Vagina (tissue), 2 donors: ENCODE measurements around the gene PAPPA2. TPM values are rescaled to one million over a fixed set of nuclear protein-coding genes. Genes with fewer than 3 reads are reported as not detected.

Source experiments
- DNase-seq, 2 donors: peaks; one replicate each; pipeline ENCODE4 v3.0.0-alpha.2; 2017; ENCODE audit errors: extremely low spot score in 2 of 2
- H3K27ac ChIP-seq: fragments of 200-600 bp; sonication (generic); one replicate; pipeline ENCODE4 v1.5.1; 2019
- H3K27me3 ChIP-seq: fragments of 200-600 bp; sonication (generic); one replicate; pipeline ENCODE4 v1.5.1; 2019
- H3K36me3 ChIP-seq, 2 donors: fragments of 200-600 bp; sonication (generic); one replicate each; pipeline ENCODE4 v1.5.1; 2017 to 2019
- H3K4me1 ChIP-seq: fragments of 200-600 bp; sonication (generic); one replicate; pipeline ENCODE4 v1.5.1; 2019
- H3K4me3 ChIP-seq, 2 donors: fragments of 200-600 bp; sonication (generic); 1 replicate in 1 of 2; 2 replicates in 1 of 2; pipeline ENCODE4 v1.5.1; 2016 to 2019
- H3K9me3 ChIP-seq: fragments of 200-600 bp; sonication (generic); one replicate; pipeline ENCODE4 v1.5.1; 2019
- CTCF ChIP-seq, 3 experiments: fragments of 450-650 bp in 2 of 3; fragments of 200-600 bp in 1 of 3; sonication (generic) in 1 of 3; IDR thresholded peaks; one replicate each; pipeline ENCODE4 v1.5.1; 2017 to 2019; ENCODE audit warnings: antibody characterized with exemption in 3 of 3, mild to moderate bottlenecking in 2 of 3, moderate library complexity in 2 of 3
- POLR2A ChIP-seq, 2 donors: fragments of 450-650 bp; IDR thresholded peaks; one replicate each; pipeline ENCODE4 v1.6.1; 2017; ENCODE audit warnings: antibody characterized with exemption in 2 of 2, mild to moderate bottlenecking in 2 of 2, moderate library complexity in 2 of 2
- POLR2AphosphoS5 ChIP-seq, 2 donors: sonication (generic); formaldehyde crosslinking; IDR thresholded peaks; one replicate each; pipeline ENCODE4 v1.9.0; 2017; ENCODE audit warnings: antibody characterized with exemption in 2 of 2, mild to moderate bottlenecking in 2 of 2, low read depth in 1 of 2; ENCODE audit not compliant: insufficient read depth in 1 of 2
- intact Hi-C: fragments of 100-400 bp; cut with DNase I; formaldehyde crosslinking; loops from one replicate; pipeline ENCODE4 v1.15.1; 2023
- total RNA-seq: library from RNA; depleted of rRNA; stranded (reverse); fragments of >200 nt; gene quantifications from one replicate; pipeline ENCODE4 v1.2.3, GENCODE V29; 2016

The PAPPA2 gene
- total RNA-seq, 1 donor from 2014 or later: 0.25 TPM

GRCh38 chr1:176531921-176532897, 69.2 kb downstream of the PAPPA2 start:
- no peak overlapping the region for H3K27ac ChIP-seq
- no peaks in the 10 kb centered on the region for H3K4me1 ChIP-seq
- no peaks in the 10 kb centered on the region for H3K27me3 ChIP-seq
- DNase-seq: peak in 1 of 2 donors; percentile 56
- TF ChIP-seq POLR2AphosphoS5 (IDR thresholded peaks at IDR 0.05; ENCODE audit: insufficient read depth in 1 of 2, low read depth in 1 of 2): no peak
- no peaks in the 10 kb centered on the region for H3K9me3 ChIP-seq
- H3K4me3 ChIP-seq: no peak overlapping the region
- H3K36me3 ChIP-seq: no peaks in the 10 kb centered on the region
- intact Hi-C loops: no loop called here

DNA sequence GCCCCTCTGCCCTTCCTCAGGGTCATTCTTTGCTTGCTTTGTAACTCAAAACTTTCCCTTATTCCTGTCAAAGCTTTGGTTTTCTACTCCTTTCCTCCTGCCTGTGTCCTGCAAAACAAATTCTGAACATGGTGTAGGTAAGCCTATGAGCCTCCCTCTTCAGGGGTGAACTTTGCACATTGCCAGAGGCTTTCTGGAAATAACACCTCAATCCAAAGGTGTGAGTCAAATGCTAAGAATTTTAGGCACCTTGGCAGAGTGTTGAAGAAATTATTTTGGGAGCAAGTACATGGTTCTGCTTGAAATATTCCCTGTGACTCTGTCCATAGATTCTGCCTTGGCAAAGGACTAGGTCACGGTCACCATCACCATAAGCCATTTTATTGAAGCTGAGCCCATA, 70.0 kb downstream of the PAPPA2 start:
- Histone ChIP-seq H3K4me1 (no peaks in the 10 kb centered on the region), H3K36me3 (no peaks in the 10 kb centered on the region), H3K4me3 (no peak overlapping the region), H3K27me3 (no peaks in the 10 kb centered on the region), H3K9me3 (no peaks in the 10 kb centered on the region), H3K27ac (no peak overlapping the region)
- DNase-seq: no peak
- no peak for TF ChIP-seq POLR2A (IDR thresholded peaks at IDR 0.05)
- no peak for TF ChIP-seq CTCF (IDR thresholded peaks at IDR 0.05)
- no peak for TF ChIP-seq POLR2AphosphoS5 (IDR thresholded peaks at IDR 0.05; ENCODE audit: insufficient read depth in 1 of 2, low read depth in 1 of 2)
- intact Hi-C loops: no loop called here

- Histone ChIP-seq H3K4me3 (no peak overlapping the region), H3K9me3 (no peaks in the 10 kb centered on the region), H3K4me1 (no peaks in the 10 kb centered on the region), H3K27ac (no peak overlapping the region), H3K27me3 (no peaks in the 10 kb centered on the region), H3K36me3 (no peaks in the 10 kb centered on the region)
- DNase-seq: no peak
- TF ChIP-seq POLR2A (IDR thresholded peaks at IDR 0.05): no peak
- TF ChIP-seq POLR2AphosphoS5 (IDR thresholded peaks at IDR 0.05; ENCODE audit: insufficient read depth in 1 of 2, low read depth in 1 of 2): no peak
- TF ChIP-seq CTCF (IDR thresholded peaks at IDR 0.05): no peak
- intact Hi-C loops: no loop called here
Measured at GRCh38 chr1:176536588-176536987, 73.6 kb downstream of the PAPPA2 start.

GRCh38 chr1:176539018-176539417, 76.0 kb downstream of the PAPPA2 start:
- DNase-seq: no peak

DNA sequence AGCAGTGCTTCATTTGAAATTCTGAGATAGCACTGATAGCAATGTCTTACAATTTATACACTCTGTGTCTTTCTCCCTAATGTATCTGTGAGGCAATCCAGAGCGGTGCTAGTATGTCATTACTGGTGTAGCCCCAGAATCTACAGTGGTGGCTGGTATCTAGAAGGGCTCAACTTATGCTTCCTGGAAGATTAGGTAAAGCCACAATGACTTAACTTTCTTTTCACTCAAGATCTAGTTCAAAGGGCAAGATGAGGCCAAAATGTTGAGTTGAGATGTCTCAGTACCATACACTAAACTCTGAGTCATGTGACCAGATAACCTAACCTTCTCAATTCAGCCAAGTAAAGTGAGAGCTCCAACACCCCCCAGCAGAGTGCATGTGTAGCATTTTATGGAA, 77.5 kb downstream of the PAPPA2 start:
- no peaks in the 10 kb centered on the region for H3K27me3 ChIP-seq
- H3K4me1 ChIP-seq: no peaks in the 10 kb centered on the region
- DNase-seq: no peak
- intact Hi-C loops: no loop called here
- H3K36me3 ChIP-seq: no peaks in the 10 kb centered on the region
- no peak overlapping the region for H3K27ac ChIP-seq
- H3K4me3 ChIP-seq: no peak overlapping the region
- TF ChIP-seq POLR2AphosphoS5 (IDR thresholded peaks at IDR 0.05; ENCODE audit: insufficient read depth in 1 of 2, low read depth in 1 of 2): no peak
- no peak for TF ChIP-seq POLR2A (IDR thresholded peaks at IDR 0.05)
- no peak for TF ChIP-seq CTCF (IDR thresholded peaks at IDR 0.05)
- H3K9me3 ChIP-seq: no peaks in the 10 kb centered on the region

More at GRCh38 chr1:176539018-176539417, 76.0 kb downstream of the PAPPA2 start:
- Histone ChIP-seq H3K36me3 (no peaks in the 10 kb centered on the region), H3K4me3 (no peak overlapping the region), H3K27ac (no peak overlapping the region), H3K9me3 (no peaks in the 10 kb centered on the region), H3K27me3 (no peaks in the 10 kb centered on the region), H3K4me1 (no peaks in the 10 kb centered on the region)
- no peak for TF ChIP-seq CTCF (IDR thresholded peaks at IDR 0.05)
- no peak for TF ChIP-seq POLR2AphosphoS5 (IDR thresholded peaks at IDR 0.05; ENCODE audit: insufficient read depth in 1 of 2, low read depth in 1 of 2)
- intact Hi-C loops: no loop called here
